Endothelial cell of umbilical vein (primary cell): ENCODE results near the gene SLC2A14. TPM values are rescaled to one million over a fixed set of nuclear protein-coding genes. Genes with fewer than 3 reads are reported as not detected.

Experiments used
- BruUV-seq: library from RNA; stranded (reverse); fragments of 400-500 nt; replicated peaks from 2 replicates; lab custom pipeline; 2021; lab: Mats Ljungman, UMichigan
- CTCF ChIA-PET: fragments of 300-600, 350-600 bp; sonication (Branson Sonifier 250); formaldehyde crosslinking; loops from one replicate; lab custom pipeline; 2021; ENCODE audit warnings: antibody characterized with exemption, inconsistent platforms; lab: Charles Lee
- POLR2A ChIA-PET: fragments of 300-600, 350-600 bp; sonication (Branson Sonifier 250); formaldehyde crosslinking; loops from one replicate; lab custom pipeline; 2021; ENCODE audit warnings: antibody characterized with exemption, inconsistent platforms; lab: Charles Lee
- DNase-seq: peaks from one replicate; pipeline ENCODE4 v3.0.0-alpha.2; 2011; ENCODE audit warnings: low read depth, low spot score
- FAIRE-seq: peaks from 2 replicates; lab custom pipeline; 2011; peaks lifted over from hg19 to GRCh38; lab: Jason Lieb, UNC
- H2AFZ ChIP-seq: 2 replicates; pipeline ENCODE4 v1.6.0; 2012; ENCODE audit warnings: low read depth, low read length, control low read depth, inconsistent platforms
- H3K27ac ChIP-seq: 2 replicates; pipeline ENCODE4 v1.5.1; 2011; ENCODE audit warnings: low read depth, mild to moderate bottlenecking, control low read depth, low read length, moderate library complexity; ENCODE audit not compliant: insufficient read depth
- H3K27me3 ChIP-seq, 2 experiments: 2 replicates each; pipeline versions ENCODE4 v1.6.0 to v1.6.1; 2011; ENCODE audit warnings: low read length in 2 of 2, mixed read lengths in 1 of 2; ENCODE audit not compliant: control insufficient read depth in 2 of 2, insufficient read depth in 2 of 2
- H3K36me3 ChIP-seq, 2 experiments: 2 replicates in 1 of 2; 3 replicates in 1 of 2; pipeline ENCODE4 v1.5.1; 2011; ENCODE audit warnings: low read length in 2 of 2, mild to moderate bottlenecking in 1 of 2, moderate library complexity in 1 of 2; ENCODE audit not compliant: control insufficient read depth in 2 of 2, insufficient read depth in 2 of 2; ENCODE audit errors: extremely low read depth in 1 of 2
- H3K4me1 ChIP-seq: 3 replicates; pipeline ENCODE4 v1.5.1; 2011; ENCODE audit warnings: mild to moderate bottlenecking, low read length; ENCODE audit not compliant: control insufficient read depth, insufficient read depth; ENCODE audit errors: extremely low read depth
- H3K4me2 ChIP-seq: 2 replicates; pipeline ENCODE4 v1.6.1; 2011; ENCODE audit warnings: low read length, control low read depth, mixed read lengths; ENCODE audit not compliant: insufficient read depth
- H3K4me3 ChIP-seq, 3 experiments: fragments of 200-600 bp in 1 of 3; sonication (generic), shearing (Covaris generic) in 1 of 3; replicated peaks in 1 of 3; 2 replicates each; pipeline ENCODE4 v1.5.1; 2011 to 2016; ENCODE audit warnings: control low read depth in 3 of 3, low read length in 3 of 3, mild to moderate bottlenecking in 2 of 3, inconsistent platforms in 1 of 3, low read depth in 1 of 3, moderate library complexity in 1 of 3; ENCODE audit not compliant: insufficient read depth in 1 of 3
- H3K79me2 ChIP-seq: 2 replicates; pipeline ENCODE4 v1.6.0; 2012; ENCODE audit warnings: low read length, inconsistent platforms; ENCODE audit not compliant: control insufficient read depth, insufficient read depth
- H3K9ac ChIP-seq: replicated peaks from 2 replicates; pipeline ENCODE3; 2011; ENCODE audit warnings: low read length, control low read depth; ENCODE audit not compliant: insufficient read depth; ENCODE audit errors: extremely low read depth
- H3K9me1 ChIP-seq: replicated peaks from 3 replicates; pipeline ENCODE4 v1.6.0; 2011; ENCODE audit warnings: mild to moderate bottlenecking, low read length; ENCODE audit not compliant: control insufficient read depth, insufficient read depth; ENCODE audit errors: extremely low read depth
- H3K9me3 ChIP-seq: replicated peaks from 2 replicates; pipeline ENCODE4 v1.5.1; 2012; ENCODE audit warnings: low read length, inconsistent platforms; ENCODE audit not compliant: control insufficient read depth, insufficient read depth
- H4K20me1 ChIP-seq: replicated peaks from 2 replicates; pipeline ENCODE3; 2011; ENCODE audit warnings: mild to moderate bottlenecking, low read length; ENCODE audit not compliant: control insufficient read depth, insufficient read depth; ENCODE audit errors: extremely low read depth
- EZH2 ChIP-seq: IDR thresholded peaks from 2 replicates; pipeline ENCODE4 v1.6.1; 2012; ENCODE audit warnings: borderline replicate concordance, low read depth, mild to moderate bottlenecking, moderate library complexity, low read length, inconsistent platforms; ENCODE audit not compliant: severe bottlenecking
- FOS ChIP-seq: IDR thresholded peaks from 2 replicates; pipeline ENCODE4 v1.6.1; 2011; ENCODE audit warnings: mild to moderate bottlenecking, low read length, moderate library complexity, borderline replicate concordance; ENCODE audit not compliant: insufficient read depth
- GATA2 ChIP-seq: IDR thresholded peaks from 2 replicates; pipeline ENCODE4 v1.7.0; 2011; ENCODE audit warnings: low read depth, mild to moderate bottlenecking, moderate library complexity, mixed read lengths, low read length; ENCODE audit not compliant: insufficient read length, insufficient read depth
- JUN ChIP-seq: IDR thresholded peaks from 2 replicates; pipeline ENCODE4 v1.6.1; 2011; ENCODE audit warnings: borderline replicate concordance, low read depth; ENCODE audit not compliant: insufficient read length, insufficient read depth
- MYC ChIP-seq: IDR thresholded peaks from one replicate; pipeline ENCODE4 v1.6.1; 2011; ENCODE audit warnings: mild to moderate bottlenecking, low read depth, low read length
- POLR2A ChIP-seq: IDR thresholded peaks from 2 replicates; pipeline ENCODE4 v1.6.1; 2012; ENCODE audit warnings: low read depth, mild to moderate bottlenecking, control low read depth, low read length
- POLR2AphosphoS5 ChIP-seq: IDR thresholded peaks from 2 replicates; pipeline ENCODE4 v1.6.1; 2012; ENCODE audit warnings: low read depth, mild to moderate bottlenecking, control low read depth, low read length, moderate library complexity; ENCODE audit not compliant: insufficient read depth
- dilution Hi-C: fragments of 300-500 bp; cut with MboI; formaldehyde crosslinking; loops from one replicate; pipeline ENCODE4 v1.15.0; 2019; ENCODE audit warnings: low sequenced_read_pairs; ENCODE audit not compliant: extremely low pct_ligation_motif_present
- intact Hi-C: fragments of 100-400 bp; cut with micrococcal nuclease; formaldehyde crosslinking; loops from one replicate; pipeline ENCODE4 v1.10.0; 2022
- polyA plus RNA-seq, 4 experiments: library from polyadenylated mRNA; depleted of rRNA in 3 of 4; stranded (reverse) in 3 of 4; unstranded in 1 of 4; fragments of >200 nt; gene quantifications; 2 replicates each; pipeline versions ENCODE4 v1.2.1 to v1.2.3, GENCODE V29; 2011 to 2012; ENCODE audit warnings: missing spikeins in 1 of 4
- total RNA-seq: library from RNA; stranded (reverse); gene quantifications from 2 replicates; pipeline ENCODE4 v1.2.3, GENCODE V29; 2021
- TF ChIP-seq, protein P1 (sequence below): IDR thresholded peaks from 2 replicates; pipeline ENCODE4 v1.6.1; 2011; ENCODE audit not compliant: insufficient read depth, insufficient read length
- TF ChIP-seq, protein P2 (sequence below), 2 donors: IDR thresholded peaks; 1 replicate in 1 of 2; 2 replicates in 1 of 2; pipeline ENCODE4 v1.5.1; 2011; ENCODE audit warnings: low read length in 2 of 2, mild to moderate bottlenecking in 2 of 2, moderate library complexity in 2 of 2, control low read depth in 1 of 2, inconsistent platforms in 1 of 2, low read depth in 1 of 2; ENCODE audit not compliant: insufficient read depth in 1 of 2; ENCODE audit errors: extremely low read depth in 1 of 2

SLC2A14 gene
- total and polyA plus RNA-seq, 2 donors (not counting 3 experiments of a cell fraction or from before 2014, with no cell fraction given), result not detected

DNA sequence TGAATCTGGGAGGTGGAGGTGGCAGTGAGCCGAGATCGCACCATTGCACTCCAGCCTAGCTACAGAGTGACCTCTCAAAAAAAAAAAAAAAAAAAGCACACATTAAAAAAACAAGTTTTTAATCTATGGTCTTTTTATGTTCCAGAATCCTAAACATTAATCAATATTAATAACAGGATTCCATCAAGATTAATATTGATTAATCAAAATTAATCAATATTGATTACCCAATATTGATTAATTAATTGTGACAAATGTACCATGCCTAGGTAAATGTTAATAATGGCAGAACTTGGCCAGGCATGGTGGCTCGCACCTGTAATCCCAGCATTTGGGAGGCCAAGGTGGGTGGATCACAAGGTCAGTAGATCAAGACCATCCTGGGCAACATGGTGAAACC, 91.4 kb downstream of the SLC2A14 start:
- Histone ChIP-seq H3K27ac (no peak overlapping the region), H3K9ac (no peak overlapping the region), H3K9me1 (no peaks in the 10 kb centered on the region), H3K27me3 (peaks cover 0 to 2% of the 10 kb centered on the region in 2 experiments), H3K4me2 (no peak overlapping the region), H2AFZ (no peak overlapping the region), H3K4me1 (no peaks in the 10 kb centered on the region), H3K36me3 (no peaks in the 10 kb centered on the region), H3K79me2 (no peaks in the 10 kb centered on the region), H4K20me1 (no peaks in the 10 kb centered on the region), H3K4me3 (no peak overlapping the region), H3K9me3 (no peaks in the 10 kb centered on the region)
- POLR2A ChIA-PET, result no interaction called here
- CTCF ChIA-PET, result interaction anchor here (0.9 kb wide), 1 partner anchor 26 kb away, joined by 3 read pairs; no protein-coding TSS in a partner anchor
- no peak for DNase-seq
- intact Hi-C loops (no loop called here), dilution Hi-C loops (no loop called here)
- no peak for FAIRE-seq
- no TSS peak for BruUV-seq
- no peak for TF ChIP-seq EZH2
- TF ChIP-seq, protein P1, sequence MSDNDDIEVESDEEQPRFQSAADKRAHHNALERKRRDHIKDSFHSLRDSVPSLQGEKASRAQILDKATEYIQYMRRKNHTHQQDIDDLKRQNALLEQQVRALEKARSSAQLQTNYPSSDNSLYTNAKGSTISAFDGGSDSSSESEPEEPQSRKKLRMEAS, result no peak
- no peak for TF ChIP-seq MYC
- TF ChIP-seq, protein P2, sequence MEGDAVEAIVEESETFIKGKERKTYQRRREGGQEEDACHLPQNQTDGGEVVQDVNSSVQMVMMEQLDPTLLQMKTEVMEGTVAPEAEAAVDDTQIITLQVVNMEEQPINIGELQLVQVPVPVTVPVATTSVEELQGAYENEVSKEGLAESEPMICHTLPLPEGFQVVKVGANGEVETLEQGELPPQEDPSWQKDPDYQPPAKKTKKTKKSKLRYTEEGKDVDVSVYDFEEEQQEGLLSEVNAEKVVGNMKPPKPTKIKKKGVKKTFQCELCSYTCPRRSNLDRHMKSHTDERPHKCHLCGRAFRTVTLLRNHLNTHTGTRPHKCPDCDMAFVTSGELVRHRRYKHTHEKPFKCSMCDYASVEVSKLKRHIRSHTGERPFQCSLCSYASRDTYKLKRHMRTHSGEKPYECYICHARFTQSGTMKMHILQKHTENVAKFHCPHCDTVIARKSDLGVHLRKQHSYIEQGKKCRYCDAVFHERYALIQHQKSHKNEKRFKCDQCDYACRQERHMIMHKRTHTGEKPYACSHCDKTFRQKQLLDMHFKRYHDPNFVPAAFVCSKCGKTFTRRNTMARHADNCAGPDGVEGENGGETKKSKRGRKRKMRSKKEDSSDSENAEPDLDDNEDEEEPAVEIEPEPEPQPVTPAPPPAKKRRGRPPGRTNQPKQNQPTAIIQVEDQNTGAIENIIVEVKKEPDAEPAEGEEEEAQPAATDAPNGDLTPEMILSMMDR (IDR thresholded peaks at IDR 0.05; ENCODE audit: extremely low read depth in 1 of 2, insufficient read depth in 1 of 2, low read depth in 1 of 2, low read length in 2 of 2), result no peak
- TF ChIP-seq POLR2AphosphoS5, result no peak
- no peak for TF ChIP-seq GATA2
- no peak for TF ChIP-seq POLR2A
- no peak for TF ChIP-seq FOS
- TF ChIP-seq JUN, result no peak
